Fibroblast of mammary gland (primary cell): ENCODE results near the gene ZFP36L1.

Experiments
- DNase-seq: peaks from one replicate; pipeline ENCODE4 v3.0.0-alpha.2; 2010; ENCODE audit warnings: low read depth
- H3K4me3 ChIP-seq: 2 replicates; pipeline ENCODE4 v1.5.1; 2011; ENCODE audit warnings: low read depth, mild to moderate bottlenecking, low read length, moderate library complexity; ENCODE audit not compliant: control insufficient read depth
- CTCF ChIP-seq: conservative IDR thresholded peaks from 2 replicates; pipeline ENCODE4 v1.5.1; 2011; ENCODE audit warnings: low read depth, low read length, inconsistent platforms; ENCODE audit not compliant: control insufficient read depth, insufficient read depth

Gene ZFP36L1

GRCh38 chr14:68762953-68763764 is 29.7 kb downstream of the ZFP36L1 start:
- TF ChIP-seq CTCF = no peak
- no peak overlapping the region for H3K4me3 ChIP-seq
- DNase-seq = peak; percentile 80

GRCh38 chr14:68761391-68761790 is 31.5 kb downstream of the ZFP36L1 start:
- DNase-seq = no peak
- no peak overlapping the region for H3K4me3 ChIP-seq
- no peak for TF ChIP-seq CTCF

- DNase-seq = no peak
- no peak for TF ChIP-seq CTCF
- H3K4me3 ChIP-seq = no peak overlapping the region
Observed at GRCh38 chr14:68760761-68761160, 32.1 kb downstream of the ZFP36L1 start.

- no peak for TF ChIP-seq CTCF
- DNase-seq = no peak
- H3K4me3 ChIP-seq = no peak overlapping the region
Observed at GRCh38 chr14:68759937-68760336, 32.9 kb downstream of the ZFP36L1 start.

- DNase-seq = no peak
- H3K4me3 ChIP-seq = no peak overlapping the region
- no peak for TF ChIP-seq CTCF
Observed at GRCh38 chr14:68759017-68759560, 33.8 kb downstream of the ZFP36L1 start.

GRCh38 chr14:68758301-68758700 is 34.6 kb downstream of the ZFP36L1 start:
- TF ChIP-seq CTCF = no peak
- no peak for DNase-seq
- H3K4me3 ChIP-seq = no peak overlapping the region
